HG02642 (cell line): Measurements from ENCODE around the gene NACC1.

Experiments
- ATAC-seq: cut with Tn5 transposase; IDR thresholded peaks from one replicate; pipeline ENCODE4 v1.9.1; 2021; ENCODE audit warnings: mild to moderate bottlenecking; ENCODE audit not compliant: unreplicated experiment, poor library complexity

NACC1 gene

GRCh38 chr19:13118424-13119193, 545 bp downstream of the NACC1 start:
- peak; percentile 22 for ATAC-seq

GRCh38 chr19:13119627-13120026, 1.6 kb downstream of the NACC1 start:
- no peak for ATAC-seq

DNA sequence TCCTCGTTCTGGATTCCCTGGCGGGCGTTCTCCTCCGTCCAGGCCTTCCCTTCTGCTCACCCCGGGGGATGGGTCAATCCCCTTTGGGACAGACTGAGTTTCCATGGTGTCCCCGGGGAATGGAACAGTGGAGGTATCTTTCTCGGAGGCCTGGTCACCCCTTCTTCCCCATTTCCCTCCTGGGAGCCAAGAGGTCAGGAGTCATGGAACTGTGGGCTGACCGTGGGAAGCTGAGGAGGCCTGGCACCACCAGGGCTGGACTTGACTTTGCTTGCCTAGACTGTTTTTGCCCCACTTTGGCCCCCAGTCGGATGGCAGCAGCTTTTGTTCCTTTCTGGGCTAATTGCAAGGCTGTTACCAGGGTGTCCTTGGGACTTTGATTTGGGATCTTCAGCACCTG, 2.0 kb downstream of the NACC1 start:
- ATAC-seq = no peak

- ATAC-seq = no peak
Observed at GRCh38 chr19:13120817-13121216, 2.8 kb downstream of the NACC1 start.

GRCh38 chr19:13121551-13122274, 3.6 kb downstream of the NACC1 start:
- no peak for ATAC-seq

DNA sequence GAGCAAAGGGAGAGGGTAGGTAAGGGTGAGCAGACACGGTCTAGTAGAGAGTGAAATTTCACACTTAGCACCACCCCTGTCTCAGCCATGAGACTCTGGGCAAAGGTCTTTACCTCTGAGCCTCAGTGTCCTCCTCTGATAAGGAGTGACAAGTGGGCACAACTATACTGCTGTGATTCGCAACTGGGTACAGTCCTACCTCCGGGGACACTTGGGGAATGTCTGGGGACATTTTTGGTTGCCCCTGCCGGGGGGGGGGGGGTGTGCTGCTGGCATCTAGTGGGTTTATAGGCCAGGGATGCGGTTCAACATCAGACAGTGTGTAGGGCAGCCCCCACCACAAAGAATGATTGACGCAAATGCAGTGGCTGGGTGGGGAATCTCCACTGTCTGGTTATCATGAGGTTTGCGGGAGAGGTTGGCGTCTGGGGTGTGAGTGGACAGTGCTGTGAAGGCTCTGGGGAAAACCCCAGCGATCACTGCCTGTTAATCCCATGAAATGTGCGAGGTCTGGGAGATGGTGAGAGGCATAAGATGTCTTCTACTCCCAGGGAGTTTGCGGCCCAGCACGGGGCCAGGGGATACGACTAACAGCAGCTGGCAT, 4.3 kb downstream of the NACC1 start:
- ATAC-seq = no peak

- ATAC-seq = no peak
Observed at GRCh38 chr19:13122980-13123957, 5.2 kb downstream of the NACC1 start.

DNA sequence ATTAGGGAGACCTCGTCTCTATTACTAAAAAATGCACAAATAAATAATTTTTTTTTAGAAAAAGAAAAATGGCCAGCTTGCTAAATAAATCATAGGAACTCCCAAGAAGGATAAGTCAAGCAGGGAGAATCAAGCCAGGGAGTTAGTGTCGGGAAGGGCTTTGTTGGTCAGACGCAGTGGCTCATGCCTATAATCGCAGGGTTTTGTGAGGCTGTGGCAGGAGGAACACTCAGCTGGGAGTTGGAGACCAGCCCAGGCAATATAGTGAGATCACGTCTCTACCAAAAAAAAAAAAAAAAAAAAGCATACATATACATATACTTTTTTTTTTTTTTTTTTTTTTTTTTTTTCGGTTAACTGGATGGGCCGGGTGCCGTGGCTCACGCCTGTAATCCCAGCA, 9.0 kb downstream of the NACC1 start:
- ATAC-seq = no peak

- no peak for ATAC-seq
Observed at GRCh38 chr19:13127811-13128575, 9.9 kb downstream of the NACC1 start.

- no peak for ATAC-seq
Observed at GRCh38 chr19:13128583-13128982, 10.5 kb downstream of the NACC1 start.

GRCh38 chr19:13129384-13129783, 11.3 kb downstream of the NACC1 start:
- ATAC-seq = no peak

DNA sequence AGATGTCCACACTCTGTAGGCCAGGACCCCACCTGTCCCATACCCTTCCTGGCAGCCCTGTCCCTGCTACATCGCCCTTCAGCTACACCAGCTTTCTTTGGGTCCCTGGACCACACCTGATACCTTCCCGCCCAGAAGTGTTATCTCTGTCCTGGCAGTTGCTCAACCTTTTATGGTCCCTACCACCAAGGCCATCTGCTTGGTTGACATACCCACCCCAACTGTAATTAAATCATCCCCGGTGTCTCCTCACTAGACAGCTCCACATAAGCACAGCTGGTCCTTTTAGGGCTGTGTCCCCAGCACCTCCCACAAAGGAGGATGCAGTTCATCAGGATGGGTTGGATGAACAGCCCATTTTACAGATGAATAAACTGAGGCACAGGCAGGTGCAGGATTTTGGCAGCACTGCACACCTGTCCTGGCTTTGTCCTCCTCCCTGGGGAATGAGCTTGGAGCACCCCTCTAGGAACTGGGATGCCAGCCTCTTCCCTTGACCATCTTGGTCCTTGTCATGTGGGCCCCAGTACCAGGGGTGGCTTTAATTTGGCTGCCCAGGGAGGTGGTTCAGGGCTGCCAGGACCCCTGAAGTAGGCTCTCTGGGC, 12.9 kb downstream of the NACC1 start:
- no peak for ATAC-seq

DNA sequence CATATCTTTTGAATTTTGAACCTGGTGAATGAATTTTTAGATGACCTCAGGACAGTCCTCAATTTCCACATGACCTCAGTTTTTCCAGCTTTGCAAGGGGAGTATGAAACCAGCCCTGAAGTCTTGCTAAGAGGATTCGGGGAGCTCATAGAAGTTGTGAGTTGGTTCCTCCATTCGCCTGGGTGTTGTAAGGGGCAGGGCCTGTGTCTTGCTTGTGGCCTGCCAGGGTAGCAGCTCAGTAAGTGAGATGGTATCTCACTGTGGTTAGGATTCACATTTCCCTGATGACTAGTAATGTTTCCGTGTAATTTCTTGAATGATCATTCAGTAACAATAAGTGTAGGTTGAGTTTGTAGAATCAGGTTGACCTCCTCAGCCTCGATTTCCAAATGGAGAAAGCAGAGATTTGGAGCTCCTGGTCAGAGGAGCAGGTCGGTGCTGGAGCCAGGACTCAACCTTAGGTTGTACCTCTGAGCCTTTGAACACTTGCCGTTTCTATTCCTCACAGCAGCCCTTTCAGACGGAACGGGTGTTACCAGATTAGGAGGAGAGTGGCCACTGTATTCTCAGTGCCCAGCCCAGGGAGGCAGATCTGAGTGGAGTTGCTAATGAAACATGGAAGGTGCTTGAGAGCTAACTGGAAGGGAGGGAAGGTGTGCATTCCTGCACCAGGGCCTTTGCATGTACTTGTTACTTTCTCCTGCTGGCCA, 14.6 kb downstream of the NACC1 start:
- no peak for ATAC-seq

DNA sequence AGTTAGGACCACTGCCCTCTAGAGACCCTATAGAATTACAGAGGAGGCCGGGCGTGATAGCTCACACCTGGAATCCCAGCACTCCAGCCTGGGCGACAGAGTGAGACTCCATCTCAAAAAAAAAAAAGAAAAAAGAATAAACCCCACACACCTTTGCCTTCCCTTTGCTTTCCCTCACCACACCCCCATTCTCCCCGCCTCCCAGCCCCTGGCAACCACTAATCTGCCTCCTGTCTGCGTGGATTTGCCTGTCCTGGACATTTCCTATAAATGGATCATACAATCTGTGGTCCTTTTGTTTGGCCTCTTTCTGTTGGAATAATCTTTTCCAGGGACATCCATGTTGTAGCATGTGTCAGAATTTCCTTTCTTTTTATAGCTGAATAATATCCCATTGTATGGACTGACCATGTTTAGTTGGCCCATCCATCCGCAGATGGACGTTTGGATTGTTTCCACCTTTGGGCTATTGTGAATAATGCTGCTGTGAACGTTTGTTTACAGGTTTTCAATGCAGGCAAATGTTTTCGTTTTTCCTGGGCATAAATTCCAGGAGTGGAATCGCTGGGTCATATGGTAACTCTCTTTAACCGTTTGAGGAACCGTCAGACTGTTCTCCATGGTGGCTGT, 15.3 kb downstream of the NACC1 start:
- no peak for ATAC-seq

DNA sequence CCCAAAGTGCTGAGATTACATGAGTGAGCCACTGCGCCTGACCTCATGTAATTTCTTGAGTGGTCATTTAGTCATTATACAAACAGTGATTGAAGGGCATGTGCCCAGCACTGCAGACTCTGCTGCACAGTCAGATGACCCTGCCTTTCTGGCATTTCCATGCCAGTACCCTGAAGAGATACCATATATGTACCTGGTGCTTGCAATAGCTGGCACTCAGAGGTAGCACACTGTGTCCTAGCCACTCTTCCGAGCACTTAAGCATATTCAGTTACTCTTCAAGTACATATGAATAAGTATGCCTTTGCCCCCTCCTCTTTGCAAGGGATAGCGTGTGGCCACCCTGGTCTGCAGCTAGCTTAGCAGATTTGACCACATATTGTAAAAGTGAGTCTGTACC, 16.6 kb downstream of the NACC1 start:
- no peak for ATAC-seq

DNA sequence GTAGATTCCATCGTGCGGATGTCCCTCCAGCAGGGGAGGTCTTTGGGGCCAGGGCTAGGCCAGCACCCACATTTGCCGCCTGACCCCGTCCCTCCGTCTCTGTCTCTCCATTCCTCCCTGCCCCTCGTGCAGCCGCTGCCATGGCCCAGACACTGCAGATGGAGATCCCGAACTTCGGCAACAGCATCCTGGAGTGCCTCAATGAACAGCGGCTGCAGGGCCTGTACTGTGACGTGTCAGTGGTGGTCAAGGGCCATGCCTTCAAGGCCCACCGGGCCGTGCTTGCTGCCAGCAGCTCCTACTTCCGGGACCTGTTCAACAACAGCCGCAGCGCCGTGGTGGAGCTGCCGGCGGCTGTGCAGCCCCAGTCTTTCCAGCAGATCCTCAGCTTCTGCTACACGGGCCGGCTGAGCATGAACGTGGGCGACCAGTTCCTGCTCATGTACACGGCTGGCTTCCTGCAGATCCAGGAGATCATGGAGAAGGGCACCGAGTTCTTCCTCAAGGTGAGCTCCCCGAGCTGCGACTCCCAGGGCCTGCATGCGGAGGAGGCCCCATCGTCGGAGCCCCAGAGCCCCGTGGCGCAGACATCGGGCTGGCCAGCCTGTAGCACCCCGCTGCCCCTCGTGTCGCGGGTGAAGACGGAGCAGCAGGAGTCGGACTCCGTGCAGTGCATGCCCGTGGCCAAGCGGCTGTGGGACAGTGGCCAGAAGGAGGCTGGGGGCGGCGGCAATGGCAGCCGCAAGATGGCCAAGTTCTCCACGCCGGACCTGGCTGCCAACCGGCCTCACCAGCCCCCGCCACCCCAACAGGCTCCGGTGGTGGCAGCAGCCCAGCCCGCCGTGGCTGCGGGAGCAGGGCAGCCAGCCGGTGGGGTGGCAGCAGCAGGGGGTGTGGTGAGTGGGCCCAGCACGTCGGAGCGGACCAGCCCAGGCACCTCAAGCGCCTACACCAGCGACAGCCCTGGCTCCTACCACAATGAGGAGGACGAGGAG, 17.3 kb downstream of the NACC1 start:
- no peak for ATAC-seq

GRCh38 chr19:13137290-13137794, 19.3 kb downstream of the NACC1 start:
- ATAC-seq = no peak
